HG03159 (cell line): ENCODE results near the gene TPRX2.
"Not testable (repeated sequence)": the region's sequence is repeated elsewhere in the genome, so short reads cannot be mapped to it uniquely, and the experiment has no call there.

Source experiments
- ATAC-seq: cut with Tn5 transposase; IDR thresholded peaks from one replicate; pipeline ENCODE4 v1.9.1; 2021; ENCODE audit warnings: mild to moderate bottlenecking, moderate library complexity; ENCODE audit not compliant: unreplicated experiment

The TPRX2 gene

DNA sequence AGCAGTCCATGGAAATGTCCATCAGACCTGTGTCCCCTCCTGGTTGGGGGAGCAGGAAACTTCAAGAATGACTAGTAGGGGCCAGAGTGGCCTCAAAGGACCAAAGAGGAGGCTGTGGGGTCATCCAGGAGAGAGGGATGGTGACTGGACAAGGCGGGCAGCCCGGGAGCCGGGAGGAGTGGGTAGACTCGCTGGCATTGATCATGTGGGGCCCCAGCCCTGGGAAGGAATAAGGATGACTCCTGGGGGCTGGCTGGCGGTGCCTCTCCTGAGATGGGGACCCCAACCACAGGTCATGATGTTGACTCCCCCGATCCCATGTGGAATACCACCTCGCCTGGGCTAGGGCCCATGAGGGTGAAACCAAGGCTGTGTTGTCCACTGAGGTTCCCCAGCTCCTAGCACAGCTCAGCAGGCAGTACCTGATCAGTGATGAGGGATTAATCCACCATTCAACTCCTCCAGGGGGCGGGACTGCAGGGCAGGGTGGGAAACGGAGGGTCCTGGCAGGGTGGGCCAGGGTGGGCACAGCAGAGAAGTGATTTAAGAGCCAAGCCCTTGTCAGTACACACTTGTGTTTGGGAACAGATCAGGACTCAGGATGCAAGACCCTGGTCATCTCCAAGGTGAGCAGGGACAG is at the start of gene TPRX2:
TPRX2 (plus strand) TSS at position 590 of the 640 bp plus-strand sequence; CDS start at position 602, 12 bp downstream.
- not testable (repeated sequence) for ATAC-seq

DNA sequence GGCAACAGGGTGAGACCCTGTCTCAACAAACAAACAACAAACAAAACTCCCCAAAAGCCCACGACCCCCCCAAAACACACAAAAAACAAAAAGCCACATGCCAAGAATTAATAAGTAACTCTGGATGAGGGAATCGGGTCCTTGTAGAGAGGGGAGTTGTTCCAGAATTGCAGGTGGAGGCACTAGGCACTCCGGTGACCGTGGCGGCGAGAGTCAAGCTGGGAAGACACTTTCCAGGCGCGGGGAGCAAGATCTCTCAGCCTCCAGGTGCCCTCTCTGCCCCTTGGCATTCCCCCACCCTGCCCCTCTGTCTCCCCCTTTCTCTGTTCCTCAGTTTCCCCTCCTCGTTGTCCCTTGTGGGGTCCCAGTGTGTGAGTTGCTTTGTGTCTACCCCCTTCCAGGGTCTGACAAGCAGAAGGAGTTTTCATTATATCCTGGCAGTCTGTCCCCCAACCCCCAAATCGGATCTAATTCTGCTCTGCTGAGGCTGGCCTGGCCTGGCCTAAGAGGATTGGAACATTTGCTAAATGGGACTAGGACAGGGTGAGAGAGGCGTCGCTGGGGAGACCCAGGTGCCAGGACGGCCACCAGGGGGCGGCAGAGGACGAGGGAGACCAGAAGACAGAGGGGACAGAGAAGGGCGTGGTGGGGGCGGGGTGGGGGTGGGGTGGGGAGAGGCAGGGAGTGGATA is 45.6 kb upstream of the TPRX2 start:
- no peak for ATAC-seq

DNA sequence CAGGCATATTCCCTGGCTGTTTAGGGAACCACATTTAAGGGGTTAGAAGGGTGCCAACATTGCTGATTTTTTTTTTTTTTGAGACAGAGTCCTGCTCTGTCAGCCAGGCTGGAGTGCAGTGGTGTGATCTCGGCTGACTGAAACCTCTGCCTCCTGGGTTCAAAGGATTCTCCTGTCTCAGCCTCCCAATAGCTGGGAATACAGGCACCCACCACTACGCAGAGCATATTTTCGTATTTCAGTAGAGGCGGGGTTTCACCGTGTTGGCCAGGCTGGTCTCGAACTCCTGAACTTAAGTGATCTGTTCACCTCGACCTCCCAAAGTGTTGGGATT is 45.1 kb upstream of the TPRX2 start:
- ATAC-seq, result no peak

GRCh38 chr19:47816270-47816669 is 42.8 kb upstream of the TPRX2 start:
- not testable (repeated sequence) for ATAC-seq

- ATAC-seq, result not testable (repeated sequence)
Observed at GRCh38 chr19:47818221-47818620, 40.8 kb upstream of the TPRX2 start.

- ATAC-seq, result no peak
Observed at GRCh38 chr19:47819858-47820257, 39.2 kb upstream of the TPRX2 start.

- no peak for ATAC-seq
Observed at GRCh38 chr19:47820410-47820809, 38.6 kb upstream of the TPRX2 start.

DNA sequence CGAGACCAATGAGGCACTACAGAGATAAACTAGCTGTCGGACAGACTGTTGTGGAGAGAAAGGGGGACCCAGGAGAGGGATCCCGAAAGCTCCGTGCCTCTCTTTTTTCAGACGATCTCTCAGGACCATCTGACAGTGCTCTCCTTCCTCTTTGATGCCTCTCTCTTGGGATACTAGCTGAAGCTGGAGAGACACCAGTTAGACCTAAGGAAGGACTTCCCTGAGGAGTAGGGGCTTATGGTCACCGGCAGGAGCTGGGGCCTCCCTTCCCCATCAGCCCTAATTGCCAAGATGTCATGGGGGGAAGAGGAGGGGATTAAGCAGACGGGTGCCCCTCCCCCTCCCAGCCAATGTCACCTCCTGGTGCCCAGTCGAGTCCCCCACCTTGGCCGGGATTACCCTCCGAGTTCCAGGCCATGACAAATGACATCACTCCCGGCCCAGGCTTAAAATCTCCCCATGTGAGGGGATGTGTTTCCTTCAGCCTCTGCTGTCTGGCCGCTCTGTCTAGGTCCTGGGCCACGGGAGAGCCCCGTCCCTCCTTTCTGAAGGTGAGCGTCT is 37.5 kb upstream of the TPRX2 start, which contains the start of gene CRX:
CRX (plus strand) TSS at position 478 of the 561 bp plus-strand sequence. CDS start 12,507 bp downstream, outside the sequence.
- ATAC-seq, result no peak

GRCh38 chr19:47824396-47824795 is 34.6 kb upstream of the TPRX2 start:
- no peak for ATAC-seq

DNA sequence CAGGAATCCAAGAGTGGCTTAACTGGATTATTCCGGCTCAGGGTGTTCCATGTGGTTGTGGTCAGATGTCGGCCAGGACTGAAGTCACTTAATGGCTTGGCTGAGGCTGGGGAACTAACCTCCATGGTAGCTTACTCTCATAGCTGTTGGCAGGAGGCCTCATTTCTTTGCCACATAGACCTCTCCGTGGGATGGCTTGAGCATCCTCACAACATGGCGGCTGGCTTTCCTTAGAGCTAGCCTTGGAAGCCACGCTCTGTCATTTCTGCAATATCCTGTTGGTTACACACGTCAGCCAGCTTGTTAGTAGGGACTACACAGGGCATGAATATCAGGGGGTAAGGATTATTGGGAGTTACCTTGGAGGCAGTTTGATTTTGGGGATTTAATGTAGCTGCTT is 32.2 kb upstream of the TPRX2 start:
- no peak for ATAC-seq

GRCh38 chr19:47832723-47833122 is 26.3 kb upstream of the TPRX2 start:
- ATAC-seq, result no peak

- ATAC-seq, result no peak
Observed at GRCh38 chr19:47836038-47836437, 23.0 kb upstream of the TPRX2 start.

DNA sequence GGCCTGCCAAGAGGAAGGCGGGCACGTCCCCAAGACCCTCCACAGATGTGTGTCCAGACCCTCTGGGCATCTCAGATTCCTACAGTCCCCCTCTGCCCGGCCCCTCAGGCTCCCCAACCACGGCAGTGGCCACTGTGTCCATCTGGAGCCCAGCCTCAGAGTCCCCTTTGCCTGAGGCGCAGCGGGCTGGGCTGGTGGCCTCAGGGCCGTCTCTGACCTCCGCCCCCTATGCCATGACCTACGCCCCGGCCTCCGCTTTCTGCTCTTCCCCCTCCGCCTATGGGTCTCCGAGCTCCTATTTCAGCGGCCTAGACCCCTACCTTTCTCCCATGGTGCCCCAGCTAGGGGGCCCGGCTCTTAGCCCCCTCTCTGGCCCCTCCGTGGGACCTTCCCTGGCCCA is 19.6 kb upstream of the TPRX2 start:
- ATAC-seq, result no peak

DNA sequence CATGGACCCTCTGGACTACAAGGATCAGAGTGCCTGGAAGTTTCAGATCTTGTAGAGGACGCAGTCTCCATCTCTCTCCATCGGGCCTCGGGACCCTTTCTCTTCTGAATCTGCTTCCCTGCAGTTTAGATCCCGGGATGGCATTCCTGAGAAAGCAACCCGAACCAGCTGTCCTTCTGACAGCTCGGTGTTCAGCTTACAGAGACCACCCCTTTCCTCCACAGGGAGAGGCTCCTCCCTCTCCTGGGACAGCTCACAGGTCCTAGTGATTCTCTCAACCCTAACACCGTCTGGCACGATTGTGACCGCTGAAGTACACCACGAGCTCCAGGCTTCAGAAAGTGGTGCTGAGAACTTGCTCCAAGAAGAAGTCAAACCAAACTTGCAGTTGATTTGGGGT is 19.1 kb upstream of the TPRX2 start:
- ATAC-seq, result no peak

DNA sequence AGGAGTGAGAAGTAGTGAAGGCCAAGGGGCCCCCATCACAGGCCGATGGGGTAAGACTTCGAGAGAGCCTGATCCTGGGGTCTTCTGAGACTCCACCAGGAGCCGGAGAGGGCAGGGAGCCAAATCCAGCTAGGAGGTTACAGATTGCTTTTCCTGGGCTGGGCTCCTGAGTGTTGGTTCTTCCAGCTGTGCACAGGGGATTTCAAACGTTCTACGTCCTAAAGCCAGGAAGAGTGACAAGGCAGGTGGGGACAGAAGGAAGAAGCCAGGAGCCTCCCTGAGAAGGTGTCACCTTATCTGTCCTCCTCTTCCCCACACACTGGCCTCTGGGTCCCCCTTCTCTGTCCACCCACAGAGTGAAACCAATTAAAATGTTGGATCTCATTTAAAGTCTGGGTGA is 16.1 kb upstream of the TPRX2 start:
- no peak for ATAC-seq

- ATAC-seq, result no peak
Observed at GRCh38 chr19:47848425-47848822, 10.6 kb upstream of the TPRX2 start.

DNA sequence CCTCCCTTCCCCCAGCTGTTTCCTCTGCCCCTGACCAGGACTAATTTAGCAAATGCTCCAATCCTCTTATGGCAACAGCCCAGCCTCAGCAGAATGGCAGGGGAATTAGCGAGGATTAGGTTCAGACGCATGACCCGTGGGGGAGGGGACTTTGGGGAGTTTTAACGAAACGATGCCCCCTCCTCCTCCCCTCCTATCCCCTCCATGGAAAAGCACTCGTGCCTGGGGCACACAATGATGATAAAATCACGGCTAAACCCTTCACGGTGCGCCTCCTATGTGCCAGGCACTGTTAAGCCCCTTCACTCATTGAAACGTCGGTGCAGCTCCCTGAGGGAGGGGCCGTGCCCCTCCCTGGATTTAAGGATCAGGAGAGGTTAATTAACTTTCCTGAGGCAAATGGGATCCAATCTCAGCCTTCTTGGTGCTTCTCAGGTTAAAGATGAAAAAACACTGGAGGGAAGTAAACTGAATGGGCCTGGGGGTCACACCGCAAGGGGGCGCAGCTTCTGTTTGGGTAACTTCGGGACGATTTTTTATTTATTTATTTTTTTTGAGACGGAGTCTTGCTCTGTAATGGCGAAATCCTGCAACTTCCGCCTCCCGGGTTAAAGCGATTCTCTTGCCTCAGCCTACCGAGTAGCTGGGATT is 10.1 kb upstream of the TPRX2 start:
- no peak for ATAC-seq

DNA sequence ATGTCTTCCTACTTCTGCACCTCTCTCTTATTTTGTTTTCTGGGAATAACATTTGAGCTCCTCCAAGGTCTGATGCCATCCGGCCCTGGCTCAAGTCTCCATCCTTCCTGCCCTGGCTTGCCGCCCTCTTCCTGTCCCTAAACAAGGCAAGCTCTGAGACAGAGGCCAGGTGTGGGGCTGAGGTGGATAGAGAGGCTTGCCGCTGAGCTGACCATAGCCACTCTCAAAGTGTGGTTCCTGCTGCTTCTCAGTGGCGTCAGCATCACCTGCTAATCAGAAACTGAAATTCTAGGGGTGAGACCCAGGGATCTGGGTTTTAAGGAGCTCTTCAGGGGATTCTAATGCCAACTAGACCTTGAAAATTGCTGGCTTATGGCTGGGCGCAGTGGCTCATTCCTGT is 6.0 kb upstream of the TPRX2 start:
- no peak for ATAC-seq

GRCh38 chr19:47854459-47854858 is 4.6 kb upstream of the TPRX2 start:
- ATAC-seq, result no peak

GRCh38 chr19:47858231-47858630 is 804 bp upstream of the TPRX2 start:
- not testable (repeated sequence) for ATAC-seq

DNA sequence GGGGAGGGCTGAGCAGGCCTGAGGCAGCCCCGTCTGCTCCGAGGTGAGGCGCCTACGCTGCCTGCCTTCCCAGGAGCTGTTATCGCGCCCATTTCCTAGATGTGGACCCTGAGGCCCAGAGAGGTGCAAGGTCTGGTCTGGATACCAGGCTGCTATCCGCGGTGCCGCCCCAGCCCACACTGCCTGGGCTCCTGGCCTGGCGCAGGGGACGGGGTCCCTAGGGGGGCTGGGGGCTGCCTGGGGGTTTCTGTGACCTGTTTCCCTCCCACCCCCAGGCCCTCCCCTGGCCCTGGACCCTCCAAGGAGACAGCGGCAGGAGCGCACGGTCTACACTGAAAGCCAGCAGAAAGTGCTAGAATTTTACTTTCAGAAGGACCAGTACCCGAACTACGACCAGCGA is 803 bp downstream of the TPRX2 start:
- not testable (repeated sequence) for ATAC-seq
